GM12874 (cell line): ENCODE data around the gene PLPP3.

Source experiments
- TF ChIP-seq, protein P1 (sequence below): IDR thresholded peaks from 2 replicates; pipeline ENCODE4 v1.5.1; 2011; ENCODE audit warnings: low read depth, mild to moderate bottlenecking, control low read depth, low read length, moderate library complexity; ENCODE audit not compliant: insufficient read depth

PLPP3 gene

DNA sequence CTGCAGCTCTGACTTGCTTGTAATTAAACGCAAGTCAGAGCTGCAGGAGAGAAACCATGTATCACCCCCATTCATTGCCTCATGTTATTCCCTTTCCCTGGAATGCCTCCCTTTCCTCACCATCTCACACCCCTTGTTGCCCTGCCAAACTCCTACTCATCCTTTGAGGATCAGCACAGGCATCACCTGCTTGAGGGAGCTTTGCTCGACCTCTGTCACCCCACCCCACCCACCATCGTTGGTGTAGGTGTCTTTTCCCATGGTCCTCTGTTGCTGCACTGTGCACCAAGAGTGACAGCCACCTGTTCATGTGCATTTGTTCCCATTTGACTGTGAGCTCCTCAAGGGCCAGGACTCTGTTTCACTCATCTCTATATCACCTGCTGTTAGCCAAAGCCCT, 117.2 kb downstream of the PLPP3 start:
- TF ChIP-seq, protein P1, sequence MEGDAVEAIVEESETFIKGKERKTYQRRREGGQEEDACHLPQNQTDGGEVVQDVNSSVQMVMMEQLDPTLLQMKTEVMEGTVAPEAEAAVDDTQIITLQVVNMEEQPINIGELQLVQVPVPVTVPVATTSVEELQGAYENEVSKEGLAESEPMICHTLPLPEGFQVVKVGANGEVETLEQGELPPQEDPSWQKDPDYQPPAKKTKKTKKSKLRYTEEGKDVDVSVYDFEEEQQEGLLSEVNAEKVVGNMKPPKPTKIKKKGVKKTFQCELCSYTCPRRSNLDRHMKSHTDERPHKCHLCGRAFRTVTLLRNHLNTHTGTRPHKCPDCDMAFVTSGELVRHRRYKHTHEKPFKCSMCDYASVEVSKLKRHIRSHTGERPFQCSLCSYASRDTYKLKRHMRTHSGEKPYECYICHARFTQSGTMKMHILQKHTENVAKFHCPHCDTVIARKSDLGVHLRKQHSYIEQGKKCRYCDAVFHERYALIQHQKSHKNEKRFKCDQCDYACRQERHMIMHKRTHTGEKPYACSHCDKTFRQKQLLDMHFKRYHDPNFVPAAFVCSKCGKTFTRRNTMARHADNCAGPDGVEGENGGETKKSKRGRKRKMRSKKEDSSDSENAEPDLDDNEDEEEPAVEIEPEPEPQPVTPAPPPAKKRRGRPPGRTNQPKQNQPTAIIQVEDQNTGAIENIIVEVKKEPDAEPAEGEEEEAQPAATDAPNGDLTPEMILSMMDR, result no peak

DNA sequence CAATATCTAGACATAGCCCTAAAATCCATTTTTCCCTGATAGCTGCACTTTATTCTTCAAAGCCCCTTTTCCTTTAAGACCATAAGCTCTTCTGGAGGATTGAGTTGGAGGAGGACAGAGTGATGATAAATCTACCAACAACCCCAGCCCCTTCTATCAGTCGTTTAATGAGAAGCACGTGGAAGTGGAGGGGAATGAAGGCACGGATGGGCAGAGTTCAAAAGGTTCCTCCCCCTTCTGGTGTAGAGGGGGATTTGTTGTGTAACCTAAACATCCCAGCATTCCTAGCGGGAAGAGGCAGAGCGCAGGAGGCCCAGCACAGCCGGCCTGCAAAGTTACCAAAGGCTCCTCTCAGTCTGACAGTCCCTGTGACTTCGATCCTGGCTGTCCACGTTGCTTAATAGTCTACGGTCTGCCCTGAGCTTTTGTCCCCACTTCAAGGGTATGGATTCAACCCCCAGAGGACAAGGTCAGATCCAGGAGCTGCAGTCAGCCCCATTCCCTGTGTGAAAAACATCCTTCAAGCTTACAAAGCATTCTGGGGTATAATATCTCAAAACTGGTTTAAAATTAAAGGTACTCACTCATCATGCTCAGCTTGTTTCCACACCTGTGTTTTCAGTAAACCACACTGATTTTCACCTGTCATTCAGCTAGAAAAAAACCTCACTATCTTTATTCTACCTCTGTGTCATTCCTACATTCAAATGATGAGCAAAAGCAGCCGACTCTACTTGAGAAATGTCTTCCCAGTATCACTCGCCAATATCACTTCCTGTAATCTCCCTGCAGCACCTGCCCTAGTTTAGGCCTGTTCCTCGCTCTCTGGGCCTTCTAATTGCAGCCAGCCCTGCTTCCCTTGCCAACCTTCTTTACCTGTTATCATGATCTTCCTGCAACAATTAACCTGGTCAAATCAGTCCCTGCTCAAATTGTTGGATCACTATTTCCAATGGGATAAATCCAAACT, 117.9 kb downstream of the PLPP3 start:
- TF ChIP-seq, protein P1, result no peak

DNA sequence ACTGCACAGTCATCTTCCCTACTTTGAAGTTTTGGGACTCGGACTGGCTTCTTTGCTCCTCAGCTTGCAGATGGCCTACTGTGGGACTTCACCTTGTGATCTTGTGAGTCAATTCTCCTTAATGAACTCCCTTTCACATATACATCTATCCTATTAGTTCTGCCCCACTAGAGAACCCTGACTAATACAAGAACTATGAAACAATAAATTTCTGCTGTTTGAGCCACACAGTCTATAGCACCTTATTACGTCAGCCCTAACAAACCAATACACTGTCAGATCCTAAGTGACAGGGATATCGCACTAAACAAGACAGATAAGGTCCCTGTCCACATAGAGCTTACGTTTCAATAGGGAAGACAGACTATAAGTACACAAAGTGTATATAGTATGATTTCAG, 120.1 kb downstream of the PLPP3 start:
- TF ChIP-seq, protein P1, result no peak

DNA sequence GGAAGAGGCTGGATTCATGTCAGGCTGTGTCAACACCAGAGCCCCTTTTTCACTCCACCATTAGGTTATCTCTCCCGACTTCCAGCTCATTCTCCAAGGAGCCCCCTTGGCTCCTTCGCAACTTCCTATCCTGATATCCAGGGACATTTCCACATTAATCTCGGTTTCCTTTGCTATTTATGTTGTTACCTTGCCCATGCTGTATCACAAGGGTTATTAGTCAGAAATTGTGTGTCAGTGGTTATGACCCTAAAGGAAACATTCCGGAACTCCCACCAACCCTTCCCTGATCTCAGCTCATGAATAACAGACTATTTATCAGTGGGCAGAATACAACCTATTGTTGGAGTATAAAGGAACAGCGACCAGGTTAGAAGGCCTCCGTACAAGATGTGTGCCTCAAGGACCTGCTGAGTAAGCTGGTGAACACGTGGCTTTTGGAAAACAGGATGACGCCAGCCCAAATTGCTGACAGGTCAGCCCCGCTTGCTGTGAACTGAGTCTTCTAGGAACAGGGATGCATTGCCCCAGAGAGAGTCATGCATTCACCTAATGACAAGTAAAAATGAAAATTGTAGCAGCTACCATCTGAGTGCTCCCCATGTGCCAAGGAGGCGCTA, 121.5 kb downstream of the PLPP3 start:
- TF ChIP-seq, protein P1, result no peak

DNA sequence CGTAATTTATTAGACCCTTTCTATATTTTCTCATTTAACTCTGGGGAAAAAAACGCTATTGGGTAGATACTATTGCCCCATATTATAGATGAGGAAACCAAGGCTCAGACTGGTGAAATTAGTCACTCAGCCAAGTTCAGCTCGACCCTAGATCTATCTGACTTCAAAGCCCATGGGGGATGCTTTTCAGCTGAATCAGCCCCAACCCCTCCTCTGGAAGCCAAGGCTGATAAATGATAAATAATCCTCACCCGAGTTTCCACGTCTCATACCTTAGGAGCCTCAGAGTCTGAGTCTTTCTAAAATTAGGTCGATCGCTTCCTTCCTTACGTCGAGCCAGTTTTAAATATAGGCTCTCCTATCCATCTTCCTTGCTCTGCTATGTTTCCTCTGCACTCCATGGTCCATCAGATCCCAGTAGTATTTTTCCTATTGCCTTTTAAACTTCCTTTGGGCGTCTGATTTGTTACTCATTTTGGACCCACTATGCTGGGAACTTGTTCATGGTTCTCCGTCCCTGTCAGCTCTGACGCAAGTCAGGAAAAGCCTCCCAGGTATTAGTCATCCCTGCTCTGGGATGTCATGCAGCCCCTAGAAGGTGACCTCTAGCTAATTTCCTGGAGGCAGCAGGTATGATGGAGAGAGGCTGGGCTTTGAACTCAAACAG, 122.8 kb downstream of the PLPP3 start:
- TF ChIP-seq, protein P1, result no peak

DNA sequence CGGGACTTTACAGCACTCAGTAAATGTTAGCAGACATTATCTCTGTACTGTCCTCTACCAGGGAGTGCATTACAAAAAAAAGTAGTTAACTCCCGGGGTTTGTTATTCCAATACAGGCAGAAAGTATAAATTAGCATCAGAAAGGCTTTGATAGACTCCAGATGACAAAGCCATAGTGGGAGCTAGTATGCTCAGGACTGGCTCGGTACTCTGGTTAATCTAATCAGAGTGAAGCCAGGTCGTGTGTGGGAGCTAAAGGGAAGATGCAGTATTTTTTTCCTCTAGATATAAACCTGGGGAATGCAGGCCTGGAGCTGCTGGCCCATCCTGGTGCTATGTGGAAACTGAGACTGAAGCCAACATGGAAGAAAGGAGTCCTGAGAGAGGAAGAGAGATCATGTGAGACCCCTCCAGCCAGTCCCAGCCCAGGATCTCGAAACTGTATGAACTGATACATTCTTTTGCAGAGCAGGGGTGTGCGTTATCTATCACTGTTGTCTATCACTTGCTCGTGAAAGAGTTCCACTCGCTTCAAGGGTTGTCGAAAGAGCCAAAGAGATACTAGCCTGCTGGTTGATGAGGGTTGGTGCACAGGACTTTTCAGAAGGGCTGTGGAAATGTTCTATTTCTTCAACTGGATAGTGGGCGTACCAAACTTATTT, 125.8 kb downstream of the PLPP3 start:
- TF ChIP-seq, protein P1, result no peak

DNA sequence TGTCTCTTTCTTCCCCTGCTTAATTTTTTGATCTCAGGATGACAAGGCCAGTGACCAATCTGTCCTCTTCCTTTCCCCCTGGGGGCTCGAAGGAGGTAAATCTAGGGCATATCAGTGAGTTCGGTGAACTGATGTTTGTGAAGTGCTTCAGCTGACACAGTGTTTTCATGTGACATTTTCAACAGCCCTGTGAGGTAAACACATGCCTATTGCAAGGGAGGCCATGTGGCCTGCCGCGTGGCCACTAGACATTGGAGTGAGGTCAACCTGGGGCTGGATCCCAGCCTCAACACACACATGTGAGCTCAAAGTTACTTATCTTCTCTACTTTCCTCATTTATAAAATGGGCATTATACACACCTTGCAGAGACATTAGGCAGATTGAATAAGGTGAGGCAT, 126.3 kb downstream of the PLPP3 start:
- TF ChIP-seq, protein P1, result no peak
